Memory B cell (primary cell): Measurements from ENCODE around the gene SUPT4H1.

Experiments
- ATAC-seq: fragments of 150-1000 bp; cut with Tn5 transposase; 2 replicates; pipeline ENCODE4 v1.10.0; 2021; ENCODE audit warnings: low read depth, mild to moderate bottlenecking, moderate library complexity
- DNase-seq, 2 donors: peaks; one replicate each; pipeline ENCODE4 v3.0.0; 2022; ENCODE audit warnings: low spot score in 2 of 2
- H3K27ac Mint-ChIP-seq: one replicate; pipeline ENCODE4 v1.8.0; 2022; ENCODE audit warnings: mild to moderate bottlenecking, moderate library complexity, mixed read lengths
- H3K27me3 Mint-ChIP-seq: one replicate; pipeline ENCODE4 v1.8.0; 2022; ENCODE audit warnings: mixed read lengths
- H3K36me3 Mint-ChIP-seq: one replicate; pipeline ENCODE4 v1.8.0; 2022; ENCODE audit warnings: mild to moderate bottlenecking, mixed read lengths
- H3K4me1 Mint-ChIP-seq: one replicate; pipeline ENCODE4 v1.8.0; 2022; ENCODE audit warnings: mixed read lengths
- H3K4me3 Mint-ChIP-seq: one replicate; pipeline ENCODE4 v1.8.0; 2022; ENCODE audit warnings: mild to moderate bottlenecking, moderate library complexity, mixed read lengths
- H3K9me3 Mint-ChIP-seq: one replicate; pipeline ENCODE4 v1.8.0; 2022; ENCODE audit warnings: mixed read lengths

Gene SUPT4H1

DNA sequence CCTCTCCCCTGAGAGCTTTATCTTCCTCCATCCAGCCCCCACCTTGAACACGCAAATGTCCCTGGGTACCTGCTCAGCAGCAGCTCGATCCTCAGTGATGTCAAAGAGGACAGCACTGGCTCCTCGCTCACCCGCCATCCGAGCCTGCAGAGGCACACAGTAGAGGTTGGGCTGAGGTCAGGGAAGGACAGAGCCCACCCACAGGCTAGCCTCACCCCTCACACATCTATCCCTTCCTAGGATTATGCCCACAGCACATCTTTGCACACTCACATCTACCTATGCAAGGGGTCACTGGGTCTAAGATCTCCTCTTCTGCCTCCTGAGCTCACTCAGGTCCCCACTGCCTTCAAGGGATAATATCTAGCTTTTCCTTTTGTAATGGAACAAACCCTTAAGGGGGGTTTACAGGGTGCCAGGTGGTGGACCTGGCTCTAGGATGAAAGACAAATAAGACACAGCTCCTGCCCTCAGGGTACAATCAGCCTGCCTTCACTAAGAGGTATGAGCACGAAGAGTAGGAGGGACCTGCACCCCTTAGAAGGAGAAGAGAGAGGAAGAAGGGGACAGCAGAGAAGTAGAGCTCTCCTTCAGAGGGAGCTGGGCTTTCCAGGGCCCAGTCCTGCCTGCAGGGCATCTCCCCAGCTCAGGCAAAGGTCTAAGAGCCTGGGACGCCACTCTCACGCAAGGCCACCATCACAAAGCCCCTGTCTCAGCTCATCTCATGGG is 11.6 kb upstream of the SUPT4H1 start:
- H3K27me3 Mint-ChIP-seq: no peaks in the 10 kb centered on the region
- ATAC-seq: no peak
- no peak overlapping the region for H3K27ac Mint-ChIP-seq

DNA sequence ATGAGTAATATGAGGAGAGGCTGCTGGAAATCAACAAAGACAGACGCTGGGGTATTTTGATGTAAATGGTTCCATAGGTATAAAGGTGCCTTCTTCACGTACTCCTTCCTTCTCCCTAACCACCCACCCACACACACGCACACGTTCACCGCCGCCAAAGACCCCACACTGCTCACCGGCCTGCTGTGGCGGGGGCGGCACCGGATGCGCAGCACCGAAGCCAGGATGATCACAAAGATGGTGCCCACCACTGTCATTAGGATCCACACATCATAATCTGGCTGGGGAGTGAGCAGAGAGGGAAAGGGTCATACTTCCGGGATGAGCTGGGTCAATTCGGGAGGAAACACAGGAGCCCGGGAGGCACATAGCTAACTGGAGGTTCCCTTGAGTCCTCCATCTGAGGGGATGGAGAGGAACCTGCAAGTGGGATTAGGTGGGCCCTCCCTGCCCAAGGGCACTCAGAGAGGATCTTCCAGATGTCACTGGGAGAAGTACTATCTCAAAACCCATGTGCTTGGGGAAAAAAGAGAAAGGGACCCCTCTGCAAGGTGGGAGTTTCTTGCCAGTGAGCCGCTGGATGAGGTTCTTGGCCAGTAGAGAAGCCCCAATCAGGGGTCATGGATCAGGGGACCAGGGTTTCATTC is 10.5 kb upstream of the SUPT4H1 start:
- ATAC-seq (no peak), DNase-seq (no peak)
- Mint-ChIP-seq H3K27ac (no peak overlapping the region), H3K27me3 (no peaks in the 10 kb centered on the region), H3K36me3 (peaks cover 2% of the 10 kb centered on the region), H3K9me3 (no peaks in the 10 kb centered on the region), H3K4me3 (no peak overlapping the region), H3K4me1 (peaks cover 2% of the 10 kb centered on the region)

More for the DNA sequence above, 11.6 kb upstream of the SUPT4H1 start:
- H3K36me3 Mint-ChIP-seq: peaks cover 2% of the 10 kb centered on the region
- H3K4me1 Mint-ChIP-seq: peaks cover 2% of the 10 kb centered on the region
- H3K4me3 Mint-ChIP-seq: no peak overlapping the region
- no peak for DNase-seq
- H3K9me3 Mint-ChIP-seq: no peaks in the 10 kb centered on the region

DNA sequence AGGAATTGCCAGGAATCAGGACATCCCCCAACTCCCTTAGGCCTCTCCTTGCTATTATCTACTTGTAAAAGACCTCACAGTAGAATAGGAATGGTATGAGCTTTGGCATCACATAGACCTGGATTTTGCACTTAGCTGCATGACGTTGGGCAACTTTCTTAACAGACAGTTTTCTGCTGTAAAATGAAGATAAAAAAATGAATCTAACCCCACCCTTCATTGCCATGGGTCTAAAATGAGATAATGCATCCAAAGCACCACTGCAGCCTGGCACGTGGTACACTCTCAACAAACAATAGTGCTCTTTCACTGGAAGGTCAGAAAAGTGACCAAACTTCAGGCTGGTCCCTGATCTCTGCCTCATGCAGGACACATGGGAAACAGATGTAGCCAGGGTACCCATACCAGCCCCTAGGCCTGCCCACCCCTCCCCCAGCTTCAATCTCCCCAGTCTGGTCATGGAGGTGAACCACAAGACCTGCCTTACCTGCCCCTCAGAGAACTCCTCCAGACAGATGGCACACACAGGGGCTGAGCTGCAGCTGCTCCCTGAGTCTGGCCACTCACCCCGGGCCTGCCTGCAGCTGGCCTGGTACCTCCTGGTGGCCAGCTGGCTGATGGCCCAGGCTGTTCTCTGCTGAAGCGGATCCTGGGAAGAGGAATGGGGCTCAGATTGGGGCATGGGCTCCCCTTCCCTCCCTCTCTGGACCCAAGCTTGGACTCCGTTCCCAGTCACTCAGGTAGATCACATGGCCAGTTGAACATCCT is 8.5 kb upstream of the SUPT4H1 start:
- Mint-ChIP-seq H3K4me3 (no peak overlapping the region), H3K27ac (no peak overlapping the region), H3K27me3 (no peaks in the 10 kb centered on the region), H3K36me3 (peaks cover 2% of the 10 kb centered on the region), H3K4me1 (peaks cover 5% of the 10 kb centered on the region), H3K9me3 (no peaks in the 10 kb centered on the region)
- DNase-seq (no peak), ATAC-seq (no peak)

DNA sequence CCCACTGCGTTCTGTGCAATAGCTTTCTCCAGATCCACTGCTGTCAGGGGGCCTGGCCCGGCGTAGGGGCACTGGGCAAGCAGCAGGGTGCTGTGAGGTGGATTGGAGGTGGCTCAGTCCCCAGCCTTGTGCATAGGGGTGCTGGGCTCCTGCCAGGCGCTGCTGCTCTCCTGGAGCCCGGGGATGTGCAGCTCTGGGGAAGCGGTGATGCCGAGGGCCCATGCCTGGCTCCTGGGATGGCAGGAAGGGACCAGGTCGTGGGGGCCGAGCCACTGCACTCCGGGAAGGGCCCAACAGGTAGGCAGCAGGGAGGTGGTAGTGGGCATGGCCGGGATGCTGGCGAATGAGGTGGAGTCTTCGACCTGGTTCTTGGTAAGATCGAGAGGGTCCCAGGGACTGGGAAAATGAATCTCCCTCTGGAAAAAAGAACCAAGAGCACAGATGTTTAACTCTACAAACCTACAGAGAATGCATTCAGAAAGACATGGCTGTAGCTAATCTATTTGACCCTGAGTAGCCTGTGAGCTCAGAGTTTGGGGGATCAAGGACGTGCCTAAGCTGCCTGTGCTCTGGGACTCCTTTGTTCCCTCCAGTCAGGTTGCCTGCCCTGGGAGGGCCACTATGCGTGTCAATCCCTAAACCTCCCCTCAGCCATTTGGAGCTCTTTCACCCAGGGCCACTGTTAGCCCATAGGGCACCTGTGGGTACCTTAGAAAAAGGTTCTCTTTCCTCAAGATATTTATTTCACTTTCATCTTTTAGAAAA is 6.6 kb upstream of the SUPT4H1 start:
- H3K36me3 Mint-ChIP-seq: peaks cover 2% of the 10 kb centered on the region
- no peak for ATAC-seq

DNA sequence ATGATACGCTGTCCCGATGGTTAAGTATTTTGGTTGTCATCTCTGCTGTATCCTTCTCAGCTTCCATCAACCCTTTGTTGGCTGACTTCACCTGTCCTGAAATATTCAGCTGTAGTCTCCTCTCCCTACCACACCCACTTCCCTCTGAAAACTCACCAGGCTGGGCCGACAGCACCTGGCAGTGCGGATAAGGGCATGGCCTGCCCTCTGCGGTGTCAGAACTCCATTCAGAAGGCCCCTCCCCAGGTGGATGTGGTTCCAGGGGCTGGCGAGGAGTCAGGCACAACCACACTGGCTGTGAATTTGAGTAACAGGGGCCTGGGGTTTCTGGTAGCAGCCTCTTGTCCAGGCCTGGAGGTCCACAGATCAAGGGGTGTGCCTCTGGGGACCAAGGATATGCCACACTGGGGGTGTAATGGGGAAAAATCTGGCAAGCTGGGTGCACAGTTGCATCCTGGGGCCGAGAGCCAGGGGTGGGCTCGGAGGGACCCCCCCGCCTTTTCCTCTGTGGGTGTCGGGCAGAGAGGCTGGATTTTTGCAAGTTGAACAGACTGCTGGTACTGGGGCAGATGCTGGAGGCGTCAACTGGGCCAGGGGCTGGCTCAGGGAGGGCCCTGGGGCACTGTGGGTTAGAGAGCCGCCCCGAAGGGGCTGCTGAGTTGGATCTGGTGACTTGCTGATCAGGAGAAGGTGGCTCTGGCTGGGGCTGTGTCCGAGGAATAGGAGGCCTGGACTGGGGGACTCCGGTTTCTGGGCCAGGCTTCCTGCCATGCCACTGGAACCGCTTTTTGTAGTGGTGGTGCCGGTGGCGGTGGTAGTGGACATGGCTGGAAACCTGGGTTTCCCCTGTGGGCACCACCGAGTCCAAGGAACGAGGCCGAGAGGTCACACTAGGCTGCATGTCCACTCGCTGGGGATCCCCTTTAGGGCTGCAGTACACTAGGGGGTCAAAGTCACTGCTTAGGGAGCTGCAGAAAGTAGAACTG is 5.6 kb upstream of the SUPT4H1 start:
- DNase-seq: no peak
- no peaks in the 10 kb centered on the region for H3K27me3 Mint-ChIP-seq
- H3K4me1 Mint-ChIP-seq: peaks cover 8% of the 10 kb centered on the region
- H3K4me3 Mint-ChIP-seq: no peak overlapping the region
- H3K36me3 Mint-ChIP-seq: peaks cover 2% of the 10 kb centered on the region
- H3K9me3 Mint-ChIP-seq: no peaks in the 10 kb centered on the region
- H3K27ac Mint-ChIP-seq: no peak overlapping the region
- ATAC-seq: no peak

More for the DNA sequence above, 6.6 kb upstream of the SUPT4H1 start:
- H3K9me3 Mint-ChIP-seq: no peaks in the 10 kb centered on the region
- H3K4me1 Mint-ChIP-seq: peaks cover 3% of the 10 kb centered on the region
- no peak overlapping the region for H3K27ac Mint-ChIP-seq
- DNase-seq: no peak
- H3K4me3 Mint-ChIP-seq: no peak overlapping the region
- no peaks in the 10 kb centered on the region for H3K27me3 Mint-ChIP-seq

DNA sequence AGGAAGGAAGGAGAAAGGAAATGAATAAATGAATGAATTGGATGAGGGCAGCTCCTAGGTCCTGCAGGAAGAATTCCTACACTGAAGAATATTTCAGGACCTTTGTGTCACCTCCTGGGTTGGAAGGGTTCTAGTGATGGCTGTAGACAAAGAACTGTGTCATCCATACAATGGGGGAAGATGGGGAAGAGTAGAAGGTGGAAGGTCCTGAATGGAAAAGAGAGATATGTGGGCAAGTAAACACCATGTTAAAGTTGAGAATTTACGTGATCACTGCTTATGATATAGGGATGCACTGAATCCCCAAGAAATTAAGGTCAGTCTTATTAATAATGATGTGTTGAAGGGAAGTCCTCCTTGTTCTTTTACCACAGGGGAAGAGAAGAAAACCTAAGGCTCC is 4.2 kb upstream of the SUPT4H1 start:
- ATAC-seq (no peak), DNase-seq (no peak)
- Mint-ChIP-seq H3K4me3 (no peak overlapping the region), H3K36me3 (peaks cover 1% of the 10 kb centered on the region), H3K27ac (peak overlapping the region; percentile 72), H3K4me1 (peaks cover 16% of the 10 kb centered on the region), H3K9me3 (no peaks in the 10 kb centered on the region), H3K27me3 (no peaks in the 10 kb centered on the region)

DNA sequence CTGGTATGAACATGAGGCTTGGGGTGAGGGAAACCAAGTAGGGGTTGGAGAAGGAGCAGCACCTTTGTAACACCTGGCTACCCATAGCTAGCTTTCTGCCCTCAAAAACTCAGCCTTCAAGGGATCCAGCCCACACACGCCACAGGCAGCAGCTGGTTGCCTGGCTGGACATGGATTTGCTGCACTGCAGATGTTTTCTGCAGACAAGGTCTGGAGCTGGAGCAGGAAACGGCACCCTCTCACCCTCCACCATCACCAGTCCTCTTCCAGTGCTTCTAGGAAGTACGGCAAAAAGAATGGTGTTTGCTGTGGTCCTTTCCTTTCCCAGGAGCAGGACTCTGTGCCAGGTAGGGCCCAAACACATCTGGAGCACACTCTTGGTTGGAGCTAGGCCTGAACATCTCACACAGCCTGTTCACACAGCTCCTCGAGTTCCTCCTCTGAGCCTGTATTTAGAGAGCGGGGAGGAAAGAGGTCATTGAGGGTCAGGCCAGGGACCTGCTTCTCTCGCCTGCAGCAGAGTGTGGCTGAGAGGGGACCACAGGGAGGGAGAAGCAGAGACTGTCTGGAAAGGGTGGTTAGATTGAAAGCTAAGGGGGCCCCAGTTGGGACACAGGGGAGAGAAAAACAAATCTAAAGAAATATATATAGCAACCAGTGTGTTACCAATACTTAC is 2.7 kb upstream of the SUPT4H1 start:
- DNase-seq (no peak), ATAC-seq (no peak)
- Mint-ChIP-seq H3K27me3 (no peaks in the 10 kb centered on the region), H3K4me1 (peaks cover 18% of the 10 kb centered on the region), H3K36me3 (peaks cover 1% of the 10 kb centered on the region), H3K9me3 (no peaks in the 10 kb centered on the region), H3K27ac (no peak overlapping the region), H3K4me3 (no peak overlapping the region)

DNA sequence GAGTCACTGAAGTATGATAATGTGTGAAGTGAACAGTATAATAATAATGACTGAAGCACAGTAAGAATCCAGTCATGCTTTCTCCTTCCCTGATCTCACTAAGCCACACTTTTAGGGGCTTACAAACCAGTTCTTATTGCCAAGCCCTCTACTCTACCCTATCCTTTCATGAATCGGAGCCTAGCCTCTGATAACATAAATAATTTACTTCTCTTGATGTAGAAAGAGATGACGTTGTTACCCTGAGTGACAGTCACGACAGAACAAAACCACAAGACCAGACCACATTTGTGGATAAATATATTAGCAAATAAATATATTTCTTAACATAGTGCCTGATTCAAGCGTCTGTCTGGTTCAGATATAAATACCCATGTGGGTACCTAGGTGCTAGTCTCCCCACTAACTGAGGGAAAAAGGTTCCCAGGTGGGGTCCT is 1.4 kb upstream of the SUPT4H1 start:
- Mint-ChIP-seq H3K36me3 (peaks cover 10% of the 10 kb centered on the region), H3K27ac (peak overlapping the region; percentile 97), H3K9me3 (no peaks in the 10 kb centered on the region), H3K4me3 (peak overlapping the region; percentile 99), H3K4me1 (peaks cover 26% of the 10 kb centered on the region), H3K27me3 (no peaks in the 10 kb centered on the region)
- no peak for ATAC-seq
- no peak for DNase-seq

DNA sequence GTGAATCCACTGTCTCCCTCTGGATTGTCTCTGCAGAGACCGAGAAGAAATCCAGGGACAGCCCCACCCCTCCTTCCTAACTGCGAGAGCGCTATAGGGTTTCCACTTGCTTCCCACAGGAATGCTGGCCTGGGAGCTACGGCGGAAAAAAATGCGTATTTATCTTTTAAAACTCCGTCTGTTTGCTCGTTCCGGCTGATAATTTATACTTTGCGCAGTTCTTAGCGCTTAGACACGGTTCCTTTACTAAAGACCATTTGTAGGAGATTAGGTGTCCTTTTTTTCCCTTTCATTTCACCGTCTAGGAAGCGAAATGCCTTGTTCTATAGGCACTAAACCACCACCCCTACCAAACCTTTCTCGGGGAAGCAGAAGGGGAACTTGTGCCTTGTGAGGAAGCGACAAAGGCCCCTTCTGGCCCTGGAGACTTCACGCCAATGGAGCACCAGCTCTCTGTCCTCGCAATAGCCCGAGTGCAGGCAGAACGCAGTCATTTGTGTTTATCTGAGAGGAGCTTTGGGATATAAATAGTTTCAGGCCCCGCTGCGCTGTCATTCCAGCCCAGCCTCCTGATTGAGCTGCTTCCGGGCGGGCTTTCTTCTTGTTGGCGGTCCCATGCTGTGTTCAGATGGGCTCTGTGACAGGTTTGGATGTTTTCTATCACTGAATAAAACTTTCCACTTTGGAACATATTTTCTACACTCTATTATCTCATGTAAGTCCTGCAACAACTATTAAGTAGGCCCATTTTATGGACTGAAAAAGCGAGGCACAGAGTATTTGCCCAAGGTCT is 791 bp upstream of the SUPT4H1 start:
- H3K36me3 Mint-ChIP-seq: peaks cover 12% of the 10 kb centered on the region
- no peaks in the 10 kb centered on the region for H3K27me3 Mint-ChIP-seq
- peak overlapping the region; percentile 99 for H3K4me3 Mint-ChIP-seq
- no peaks in the 10 kb centered on the region for H3K9me3 Mint-ChIP-seq
- ATAC-seq (peak; percentile 13), DNase-seq (peak in 1 of 2 donors; percentile 19)
- H3K27ac Mint-ChIP-seq: peak overlapping the region; percentile 97
- peaks cover 26% of the 10 kb centered on the region for H3K4me1 Mint-ChIP-seq

DNA sequence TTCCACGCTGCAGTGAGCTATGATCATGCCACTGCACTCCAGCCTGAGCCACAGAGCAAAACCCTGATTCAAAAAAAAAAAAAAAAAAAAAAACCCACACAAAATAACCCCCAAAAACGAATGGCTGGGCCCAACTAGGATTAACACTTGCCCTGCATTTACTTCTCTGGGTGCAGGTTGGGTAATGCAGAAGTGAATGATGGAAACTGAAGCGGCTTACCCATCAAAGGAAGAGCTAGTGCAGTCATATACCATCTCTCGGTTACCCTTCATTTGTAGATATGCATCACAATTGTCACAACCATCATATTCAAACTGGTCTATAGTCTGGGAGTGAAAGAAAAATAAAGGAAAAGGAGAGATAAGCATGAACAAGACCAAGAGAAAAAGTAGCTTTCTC is 819 bp downstream of the SUPT4H1 start:
- Mint-ChIP-seq H3K4me1 (peaks cover 26% of the 10 kb centered on the region), H3K27me3 (no peaks in the 10 kb centered on the region), H3K9me3 (no peaks in the 10 kb centered on the region), H3K4me3 (peak overlapping the region; percentile 99), H3K36me3 (peaks cover 18% of the 10 kb centered on the region), H3K27ac (peak overlapping the region; percentile 97)
- ATAC-seq (no peak), DNase-seq (no peak)

DNA sequence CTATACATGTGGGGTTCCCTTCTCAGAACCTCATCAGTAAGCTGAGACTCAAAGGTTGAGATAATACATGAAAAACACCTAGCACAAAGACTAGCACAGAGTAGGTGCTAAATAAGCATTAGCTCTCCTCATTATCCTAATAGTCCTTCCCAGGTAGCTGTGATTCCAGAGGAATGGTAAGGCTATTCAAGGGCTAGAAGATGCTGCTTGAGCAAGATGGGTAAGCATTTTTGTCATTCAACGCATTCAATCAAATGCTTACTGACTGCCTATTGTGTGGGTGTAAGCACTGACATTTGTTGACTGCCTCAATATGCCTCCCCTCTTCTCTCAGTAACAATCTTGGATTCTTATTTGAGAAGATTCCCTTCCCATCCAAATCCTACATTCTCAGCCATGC is 4.0 kb downstream of the SUPT4H1 start:
- Mint-ChIP-seq H3K36me3 (peaks cover 30% of the 10 kb centered on the region), H3K4me1 (peaks cover 42% of the 10 kb centered on the region), H3K27ac (peak overlapping the region; percentile 99), H3K4me3 (no peak overlapping the region), H3K9me3 (no peaks in the 10 kb centered on the region), H3K27me3 (no peaks in the 10 kb centered on the region)
- no peak for ATAC-seq
- DNase-seq: no peak

DNA sequence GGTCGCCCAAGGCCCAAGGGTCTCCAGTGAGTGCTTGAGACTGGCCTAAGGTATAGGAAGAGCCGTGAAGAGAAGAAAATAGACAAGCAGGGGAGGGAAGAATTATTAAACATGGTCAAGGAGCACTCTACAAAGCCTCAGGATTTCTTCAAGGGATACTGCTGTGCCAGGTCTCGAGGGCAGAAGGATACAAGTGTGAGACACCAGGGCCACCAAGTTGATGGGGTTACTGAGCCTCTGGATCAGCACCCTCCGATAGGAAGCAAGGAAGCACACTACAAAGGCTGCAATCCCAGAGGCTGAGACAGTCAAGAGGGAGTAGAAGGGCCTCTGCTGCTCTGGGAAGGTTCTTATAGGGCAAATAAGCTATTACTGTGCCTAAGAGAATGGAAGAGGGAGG is 6.5 kb downstream of the SUPT4H1 start:
- peaks cover 50% of the 10 kb centered on the region for H3K4me1 Mint-ChIP-seq
- peak overlapping the region; percentile 99 for H3K27ac Mint-ChIP-seq
- DNase-seq (no peak), ATAC-seq (no peak)
- H3K27me3 Mint-ChIP-seq: no peaks in the 10 kb centered on the region
- H3K4me3 Mint-ChIP-seq: no peak overlapping the region
- no peaks in the 10 kb centered on the region for H3K9me3 Mint-ChIP-seq
- peaks cover 33% of the 10 kb centered on the region for H3K36me3 Mint-ChIP-seq
